ENCODE results near the gene LYST.

Gene LYST

GRCh38 chr1:235725434-235725833 lies 141.3 kb downstream of the LYST start:
- DNase-seq (ENCODE audit: low read depth in 2 of 2, low spot score in 1 of 2), result no peak

- no peak for DNase-seq (ENCODE audit: low read depth in 2 of 2, low spot score in 1 of 2)
Measured at GRCh38 chr1:235724730-235725129, 142.0 kb downstream of the LYST start.

GRCh38 chr1:235722858-235723257 lies 143.8 kb downstream of the LYST start:
- DNase-seq (ENCODE audit: low read depth in 2 of 2, low spot score in 1 of 2), result no peak

GRCh38 chr1:235721982-235722381 lies 144.7 kb downstream of the LYST start:
- DNase-seq (ENCODE audit: low read depth in 2 of 2, low spot score in 1 of 2), result no peak

- no peak for DNase-seq (ENCODE audit: low read depth in 2 of 2, low spot score in 1 of 2)
Measured at GRCh38 chr1:235720544-235720943, 146.2 kb downstream of the LYST start.

GRCh38 chr1:235714205-235714897 lies 152.4 kb downstream of the LYST start:
- DNase-seq (ENCODE audit: low read depth in 2 of 2, low spot score in 1 of 2), result no peak

GRCh38 chr1:235712812-235713211 lies 153.9 kb downstream of the LYST start:
- no peak for DNase-seq (ENCODE audit: low read depth in 2 of 2, low spot score in 1 of 2)

GRCh38 chr1:235710687-235711086 lies 156.0 kb downstream of the LYST start:
- no peak for DNase-seq (ENCODE audit: low read depth in 2 of 2, low spot score in 1 of 2)

- DNase-seq (ENCODE audit: low read depth in 2 of 2, low spot score in 1 of 2), result no peak
Measured at GRCh38 chr1:235709018-235709417, 157.7 kb downstream of the LYST start.

- DNase-seq (ENCODE audit: low read depth in 2 of 2, low spot score in 1 of 2), result no peak
Measured at GRCh38 chr1:235708390-235708962, 158.2 kb downstream of the LYST start.

GRCh38 chr1:235703506-235703905 lies 163.2 kb downstream of the LYST start:
- DNase-seq (ENCODE audit: low read depth in 2 of 2, low spot score in 1 of 2), result no peak

- DNase-seq (ENCODE audit: low read depth in 2 of 2, low spot score in 1 of 2), result no peak
Measured at GRCh38 chr1:235702412-235702811, 164.3 kb downstream of the LYST start.

- DNase-seq (ENCODE audit: low read depth in 2 of 2, low spot score in 1 of 2), result no peak
Measured at GRCh38 chr1:235697508-235697907, 169.2 kb downstream of the LYST start.

- no peak for DNase-seq (ENCODE audit: low read depth in 2 of 2, low spot score in 1 of 2)
Measured at GRCh38 chr1:235689356-235689755, 177.3 kb downstream of the LYST start.

- DNase-seq (ENCODE audit: low read depth in 2 of 2, low spot score in 1 of 2), result no peak
Measured at GRCh38 chr1:235688096-235688495, 178.6 kb downstream of the LYST start.

GRCh38 chr1:235683653-235684052 lies 183.1 kb downstream of the LYST start:
- DNase-seq (ENCODE audit: low read depth in 2 of 2, low spot score in 1 of 2), result no peak

- DNase-seq (ENCODE audit: low read depth in 2 of 2, low spot score in 1 of 2), result no peak
Measured at GRCh38 chr1:235682216-235682615, 184.5 kb downstream of the LYST start.

- no peak for DNase-seq (ENCODE audit: low read depth in 2 of 2, low spot score in 1 of 2)
Measured at GRCh38 chr1:235679644-235680043, 187.1 kb downstream of the LYST start.

GRCh38 chr1:235679005-235679404 lies 187.7 kb downstream of the LYST start:
- no peak for DNase-seq (ENCODE audit: low read depth in 2 of 2, low spot score in 1 of 2)

GRCh38 chr1:235675152-235675890 lies 191.4 kb downstream of the LYST start:
- DNase-seq (ENCODE audit: low read depth in 2 of 2, low spot score in 1 of 2), result no peak

- DNase-seq (ENCODE audit: low read depth in 2 of 2, low spot score in 1 of 2), result no peak
Measured at GRCh38 chr1:235673981-235674380, 192.7 kb downstream of the LYST start.

GRCh38 chr1:235671992-235672391 lies 194.7 kb downstream of the LYST start:
- DNase-seq (ENCODE audit: low read depth in 2 of 2, low spot score in 1 of 2), result no peak

Data from stimulated activated CD8-positive, alpha-beta memory T cell treated with anti-CD3 and anti-CD28 coated beads, Interleukin-4, amount 100 ng/mL, for 1 hour (primary cell).